GM19468 (cell line): ENCODE results near the gene TTLL9.
A peak's percentile ranks its signal among the peaks of the same experiment; 100 is the strongest.

ENCODE experiments used
- ATAC-seq: cut with Tn5 transposase; IDR thresholded peaks from one replicate; pipeline ENCODE4 v1.9.1; 2021; ENCODE audit warnings: mild to moderate bottlenecking, moderate library complexity, moderate number of reproducible peaks; ENCODE audit not compliant: unreplicated experiment; ENCODE audit errors: extremely low read depth

Gene TTLL9

DNA sequence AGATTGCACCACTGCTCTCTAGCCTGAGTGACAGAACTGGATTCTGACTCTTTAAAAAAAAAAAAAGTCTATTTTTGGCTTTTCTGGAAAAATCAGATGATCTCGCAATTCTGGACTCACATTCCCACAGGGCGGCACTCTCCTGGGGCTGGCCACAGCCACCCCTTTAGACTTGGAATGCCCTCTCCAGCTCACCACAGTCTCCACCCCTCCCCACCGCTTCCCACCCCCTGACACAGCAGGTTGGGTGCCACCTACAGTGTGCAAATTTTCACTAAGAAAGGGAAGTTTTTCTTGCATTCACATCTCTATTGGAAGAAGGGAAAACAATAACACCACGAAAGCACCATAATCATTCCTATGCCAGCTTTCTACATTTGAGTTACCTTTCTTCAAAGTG, 66.0 kb downstream of the TTLL9 start:
- no peak for ATAC-seq

- ATAC-seq = no peak
Measured at GRCh38 chr20:31937820-31938219, 67.4 kb downstream of the TTLL9 start.

- ATAC-seq = no peak
Measured at GRCh38 chr20:31939661-31940060, 69.2 kb downstream of the TTLL9 start.

GRCh38 chr20:31943052-31943471, 72.6 kb downstream of the TTLL9 start:
- ATAC-seq = no peak

- no peak for ATAC-seq
Measured at GRCh38 chr20:31945319-31945718, 74.9 kb downstream of the TTLL9 start.

- ATAC-seq = no peak
Measured at GRCh38 chr20:31945785-31946184, 75.4 kb downstream of the TTLL9 start.

DNA sequence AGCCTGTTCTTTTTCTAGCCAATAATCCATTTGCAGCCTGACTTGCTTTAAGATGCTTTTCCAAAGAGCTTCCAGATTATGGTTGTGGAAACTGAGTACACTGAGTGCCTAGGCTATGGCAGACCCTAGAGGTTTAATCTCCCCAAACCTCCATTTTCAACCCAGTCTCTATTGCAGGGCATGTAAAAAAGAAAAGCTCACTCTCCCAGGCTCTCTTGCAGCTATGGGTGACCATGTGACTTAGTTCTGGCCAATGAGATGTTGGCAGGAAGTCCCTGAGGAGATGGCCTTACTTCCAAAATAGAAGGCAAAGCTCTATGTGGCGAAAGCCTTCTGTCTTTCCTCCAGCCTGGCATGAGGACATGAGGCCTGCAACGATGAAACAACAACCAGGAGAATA, 77.6 kb downstream of the TTLL9 start:
- no peak for ATAC-seq

DNA sequence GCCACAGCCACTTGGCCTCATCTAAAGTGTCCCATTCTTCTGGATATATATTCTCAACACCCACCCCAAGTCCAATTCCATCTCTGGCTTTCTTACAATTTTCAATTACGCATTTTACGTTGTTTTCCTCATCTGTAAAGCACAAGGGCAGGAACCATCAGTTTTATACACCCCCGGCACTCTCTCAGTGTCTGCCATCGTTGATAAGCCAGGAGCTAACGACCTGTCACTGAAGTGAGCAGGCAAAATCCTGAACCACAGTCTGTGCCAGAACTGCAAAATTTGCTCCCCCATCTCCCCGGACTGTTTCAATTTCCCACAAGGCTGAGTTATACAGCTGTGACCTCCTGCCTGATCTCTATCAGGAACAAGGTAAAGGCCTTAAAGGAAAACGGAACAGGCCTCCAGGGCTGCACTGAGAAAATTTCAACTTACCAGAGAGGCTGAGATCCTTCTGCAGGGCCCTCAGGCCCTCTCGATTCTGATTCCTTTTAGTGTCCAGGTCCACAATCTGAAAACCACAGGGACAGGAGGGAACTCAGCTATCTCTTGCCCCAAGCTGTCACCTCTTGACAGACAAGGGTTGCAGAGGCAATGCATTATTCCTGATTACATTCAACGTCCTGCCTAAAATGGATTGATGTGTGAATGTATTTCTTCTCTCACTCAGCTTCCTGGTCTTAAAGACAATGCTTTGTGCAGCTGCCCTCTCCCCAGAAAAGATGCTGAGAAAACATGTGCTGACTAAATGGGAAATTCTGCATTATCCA, 79.6 kb downstream of the TTLL9 start:
- no peak for ATAC-seq

- ATAC-seq = no peak
Measured at GRCh38 chr20:31951203-31951529, 80.7 kb downstream of the TTLL9 start.

- ATAC-seq = peak; percentile 76
Measured at GRCh38 chr20:31951530-31952453, 81.4 kb downstream of the TTLL9 start, which contains the start of gene PDRG1. Gene PDRG1 (minus strand): TSS chr20:31952046. CDS start chr20:31951961, 85 bp downstream.

DNA sequence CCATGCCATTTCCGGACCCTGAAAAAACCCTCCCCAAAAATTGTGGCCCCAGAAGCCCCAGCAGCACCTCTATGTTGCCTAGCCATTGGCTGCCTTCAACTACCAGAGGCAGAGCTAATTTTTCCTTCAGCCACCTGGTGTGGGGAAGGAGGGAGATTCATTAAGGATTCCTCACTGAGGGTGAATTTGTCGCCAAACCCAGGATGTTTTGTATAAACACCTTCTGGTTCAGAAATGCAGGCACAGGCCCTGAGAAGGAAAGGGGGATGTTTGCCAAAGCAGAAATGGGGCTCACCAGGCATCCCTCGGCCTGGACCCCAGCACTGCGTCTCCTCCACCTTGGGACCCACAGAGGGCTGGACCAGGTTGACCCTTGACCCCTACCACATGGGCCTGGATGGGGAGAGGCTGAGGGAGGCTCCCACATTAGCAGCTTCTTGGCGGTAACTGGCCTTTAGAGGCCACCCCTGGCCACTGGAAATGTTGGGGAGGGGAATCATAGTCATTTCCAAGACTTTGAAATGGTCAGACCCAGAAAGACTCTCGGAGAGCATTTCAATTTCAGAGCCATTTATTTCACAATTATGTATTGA, 83.2 kb downstream of the TTLL9 start:
- ATAC-seq = no peak

DNA sequence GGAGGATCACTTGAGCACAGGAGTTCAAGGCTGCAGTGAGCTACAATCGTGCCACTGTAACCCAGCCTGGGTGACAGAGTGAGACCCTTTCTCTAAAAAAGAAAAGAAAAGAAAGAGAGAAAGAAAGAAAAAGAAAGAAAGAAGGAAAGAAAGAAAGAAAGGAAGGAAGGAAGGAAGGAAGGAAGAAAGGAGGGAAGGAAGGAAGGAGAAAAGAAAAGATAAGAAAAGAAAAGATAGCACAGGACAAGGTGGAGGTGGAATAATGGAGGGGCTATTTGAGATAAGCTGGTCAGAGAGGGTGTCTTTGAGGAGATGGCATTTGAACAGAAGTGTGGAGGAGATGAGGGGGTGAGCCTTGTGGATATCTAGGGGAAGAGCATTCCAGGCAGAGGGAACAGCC, 84.1 kb downstream of the TTLL9 start:
- ATAC-seq = no peak

DNA sequence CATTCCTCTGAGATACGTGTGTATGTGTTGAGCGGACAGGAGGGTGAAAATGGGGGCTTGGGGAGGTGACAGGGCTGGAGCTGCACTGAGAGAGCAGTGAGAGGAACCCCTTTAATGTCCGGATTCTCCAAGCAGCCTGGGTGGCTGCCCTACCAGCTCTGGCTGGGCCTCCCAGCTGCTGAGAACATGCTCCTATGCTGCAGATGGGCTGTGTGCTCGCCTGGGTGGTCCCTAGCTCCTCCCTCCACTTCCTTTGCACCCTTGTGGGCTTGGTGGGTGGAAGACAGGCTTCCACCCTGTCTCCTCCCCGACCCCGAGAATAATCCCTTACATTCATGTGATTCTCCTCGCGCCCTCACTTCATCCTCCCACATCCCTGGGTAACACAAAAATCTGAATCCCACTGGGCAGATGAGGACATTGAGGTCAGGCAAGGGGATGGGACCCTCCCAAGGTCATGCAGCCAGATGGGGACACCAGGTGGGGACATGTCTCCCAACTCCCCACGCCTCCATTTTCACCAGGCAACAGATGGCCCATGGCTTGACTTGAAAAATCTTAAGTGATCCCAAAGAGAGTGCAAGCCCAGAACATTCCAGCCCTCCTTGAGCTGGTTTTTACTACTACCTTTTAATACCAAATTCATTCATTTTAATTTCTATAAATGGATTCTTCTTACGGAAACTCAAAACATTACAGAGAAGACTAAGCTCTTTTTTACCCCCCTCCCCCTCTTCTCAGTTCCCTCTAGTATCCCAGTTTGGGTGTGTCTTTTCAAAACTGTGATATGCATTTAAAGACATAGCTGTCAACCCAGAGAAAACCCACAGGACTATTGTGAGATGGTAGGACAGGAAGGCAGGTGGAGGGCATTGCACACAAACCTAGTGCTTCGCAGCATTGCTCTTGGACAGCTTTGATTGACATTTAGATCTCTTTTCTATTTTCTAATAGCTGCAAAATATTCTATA, 86.4 kb downstream of the TTLL9 start:
- ATAC-seq = no peak

DNA sequence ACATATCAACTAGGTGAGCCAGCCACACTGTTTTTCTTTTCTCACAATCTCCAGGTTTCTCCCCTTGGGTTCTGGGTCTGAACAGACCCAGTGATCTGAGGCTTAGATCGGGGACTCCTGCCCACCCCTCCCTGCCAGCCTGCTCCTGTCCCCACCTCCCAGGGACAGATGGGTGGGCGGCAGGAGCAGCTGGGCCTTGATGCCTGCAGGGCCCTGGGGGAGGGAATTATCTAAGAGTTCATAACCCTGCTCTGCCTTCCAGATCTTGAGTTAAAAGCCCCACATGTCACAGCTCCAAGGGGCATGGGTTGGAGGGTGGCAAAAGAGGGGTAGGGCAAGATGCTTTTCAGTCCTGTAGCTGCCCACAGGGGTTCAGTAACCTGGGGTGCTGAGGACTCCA, 92.3 kb downstream of the TTLL9 start:
- no peak for ATAC-seq

DNA sequence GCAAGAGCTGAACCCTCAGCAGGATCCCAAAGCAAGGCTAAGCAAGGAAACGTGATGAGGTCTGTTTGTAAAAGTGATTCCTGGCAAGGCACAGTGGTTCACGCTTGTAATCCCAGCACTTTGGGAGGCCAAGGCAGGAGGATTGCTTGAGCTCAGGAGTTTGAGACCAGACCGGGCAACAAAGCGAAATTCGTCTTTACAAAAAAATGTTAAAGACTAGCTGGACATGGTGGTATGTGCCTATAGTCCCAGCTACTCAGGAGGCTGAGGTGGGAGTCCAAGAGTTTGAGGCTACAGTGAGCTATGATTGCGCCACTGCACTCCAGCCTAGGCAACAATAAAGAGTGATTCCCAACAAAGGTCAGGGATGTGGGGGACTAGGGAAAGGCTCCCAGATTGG, 93.5 kb downstream of the TTLL9 start:
- no peak for ATAC-seq

GRCh38 chr20:31966991-31967655, 96.7 kb downstream of the TTLL9 start:
- ATAC-seq = no peak

DNA sequence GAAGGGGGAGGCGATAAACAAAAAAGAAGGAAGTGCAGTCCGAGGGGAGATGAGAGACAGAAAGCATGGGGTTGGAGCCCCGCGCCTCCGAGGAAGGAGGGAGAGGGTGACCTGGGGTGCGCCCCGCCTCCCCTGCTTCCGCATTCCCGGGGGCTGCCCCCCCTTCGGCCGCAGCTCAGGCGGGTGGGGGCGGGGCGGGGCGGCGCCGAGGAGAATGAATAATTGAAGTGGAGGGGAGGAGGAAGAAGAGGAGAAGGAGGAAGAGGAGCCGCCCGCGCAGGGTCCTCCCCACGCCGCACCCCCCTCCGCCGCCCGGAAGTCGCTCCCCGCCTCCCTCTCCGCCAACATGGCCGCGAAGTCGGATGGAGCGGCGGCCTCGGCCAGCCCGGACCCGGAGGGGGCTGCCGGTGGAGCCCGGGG, 97.4 kb downstream of the TTLL9 start, which contains the start of gene XKR7:
TSS of gene XKR7 (plus strand) at position 322 of the 420 bp plus-strand sequence. CDS start at position 347, 25 bp downstream.
- no peak for ATAC-seq

GRCh38 chr20:31968291-31969126, 98.1 kb downstream of the TTLL9 start:
- peak; percentile 39 for ATAC-seq
